Calu3 (cell line): Measurements from ENCODE around the gene ROCK2. TPM values are rescaled to one million over a fixed set of nuclear protein-coding genes. Genes with fewer than 3 reads are reported as not detected.
"Not testable (repeated sequence)": the region's sequence is repeated elsewhere in the genome, so short reads cannot be mapped to it uniquely, and the experiment has no call there.

ENCODE experiments used
- BruUV-seq: library from RNA; stranded (reverse); fragments of 400-500 nt; replicated peaks from 2 replicates; lab custom pipeline; 2021; lab: Mats Ljungman, UMichigan
- CTCF ChIA-PET: fragments of 300-600 bp; sonication (Branson Sonifier 250); formaldehyde crosslinking; loops from one replicate; lab custom pipeline; 2022; ENCODE audit warnings: antibody characterized with exemption; lab: Charles Lee
- DNase-seq: peaks from one replicate; pipeline ENCODE4 v3.0.0; 2022
- H3K27ac Mint-ChIP-seq: one replicate; pipeline ENCODE4 v1.8.0; 2022; ENCODE audit warnings: mixed read lengths; ENCODE audit not compliant: unreplicated experiment
- H3K27me3 Mint-ChIP-seq: one replicate; pipeline ENCODE4 v1.8.0; 2022; ENCODE audit warnings: mixed read lengths; ENCODE audit not compliant: unreplicated experiment
- H3K36me3 Mint-ChIP-seq: one replicate; pipeline ENCODE4 v1.8.0; 2022; ENCODE audit warnings: mild to moderate bottlenecking, moderate library complexity, mixed read lengths; ENCODE audit not compliant: insufficient read depth, unreplicated experiment
- H3K4me1 Mint-ChIP-seq: one replicate; pipeline ENCODE4 v1.8.0; 2022; ENCODE audit warnings: mild to moderate bottlenecking, low read depth, mixed read lengths; ENCODE audit not compliant: unreplicated experiment
- H3K4me3 Mint-ChIP-seq: one replicate; pipeline ENCODE4 v1.8.0; 2022; ENCODE audit warnings: mild to moderate bottlenecking, low read depth, moderate library complexity, mixed read lengths; ENCODE audit not compliant: unreplicated experiment
- H3K9me3 Mint-ChIP-seq: one replicate; pipeline ENCODE4 v1.8.0; 2022; ENCODE audit warnings: low read depth, mixed read lengths; ENCODE audit not compliant: unreplicated experiment
- intact Hi-C: fragments of 100-400 bp; cut with micrococcal nuclease; formaldehyde crosslinking; loops from one replicate; pipeline ENCODE4 v1.10.0; 2022; ENCODE audit not compliant: unreplicated experiment
- total RNA-seq: library from RNA; stranded (reverse); gene quantifications from 2 replicates; pipeline ENCODE4 v1.2.3, GENCODE V29; 2022
- TF ChIP-seq, protein P1 (sequence below): fragments of 200-600 bp; IDR thresholded peaks from one replicate; pipeline ENCODE4 v1.8.0; 2022; ENCODE audit warnings: antibody characterized with exemption; ENCODE audit not compliant: unreplicated experiment

ROCK2 gene
- total RNA-seq, 1 experiment from 2014 or later = 35.3 TPM

DNA sequence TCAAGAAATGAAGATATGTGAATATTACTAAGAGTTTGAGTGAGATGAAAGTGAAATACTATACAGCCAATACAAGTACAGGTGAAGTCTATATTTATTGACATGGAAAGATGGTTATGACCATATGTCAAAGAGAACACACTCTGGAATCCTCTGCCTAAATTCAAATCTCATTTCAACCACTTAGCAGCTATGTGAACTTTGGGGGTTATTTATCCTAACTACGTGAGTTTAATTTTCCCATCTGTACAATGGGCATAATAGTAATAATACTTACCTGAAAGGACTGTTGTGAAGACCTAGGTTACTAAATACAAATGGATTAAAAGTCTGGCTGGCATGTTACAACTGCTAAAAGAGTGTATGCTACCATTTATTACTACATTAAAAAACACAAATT, 79.6 kb downstream of the ROCK2 start:
- Mint-ChIP-seq H3K4me1 (no peaks in the 10 kb centered on the region), H3K36me3 (peaks cover 5% of the 10 kb centered on the region), H3K9me3 (no peaks in the 10 kb centered on the region), H3K4me3 (no peak overlapping the region), H3K27ac (no peak overlapping the region), H3K27me3 (no peaks in the 10 kb centered on the region)
- intact Hi-C loops = no loop called here
- DNase-seq = no peak
- CTCF ChIA-PET = no interaction called here
- BruUV-seq = no TSS peak
- TF ChIP-seq, protein P1, sequence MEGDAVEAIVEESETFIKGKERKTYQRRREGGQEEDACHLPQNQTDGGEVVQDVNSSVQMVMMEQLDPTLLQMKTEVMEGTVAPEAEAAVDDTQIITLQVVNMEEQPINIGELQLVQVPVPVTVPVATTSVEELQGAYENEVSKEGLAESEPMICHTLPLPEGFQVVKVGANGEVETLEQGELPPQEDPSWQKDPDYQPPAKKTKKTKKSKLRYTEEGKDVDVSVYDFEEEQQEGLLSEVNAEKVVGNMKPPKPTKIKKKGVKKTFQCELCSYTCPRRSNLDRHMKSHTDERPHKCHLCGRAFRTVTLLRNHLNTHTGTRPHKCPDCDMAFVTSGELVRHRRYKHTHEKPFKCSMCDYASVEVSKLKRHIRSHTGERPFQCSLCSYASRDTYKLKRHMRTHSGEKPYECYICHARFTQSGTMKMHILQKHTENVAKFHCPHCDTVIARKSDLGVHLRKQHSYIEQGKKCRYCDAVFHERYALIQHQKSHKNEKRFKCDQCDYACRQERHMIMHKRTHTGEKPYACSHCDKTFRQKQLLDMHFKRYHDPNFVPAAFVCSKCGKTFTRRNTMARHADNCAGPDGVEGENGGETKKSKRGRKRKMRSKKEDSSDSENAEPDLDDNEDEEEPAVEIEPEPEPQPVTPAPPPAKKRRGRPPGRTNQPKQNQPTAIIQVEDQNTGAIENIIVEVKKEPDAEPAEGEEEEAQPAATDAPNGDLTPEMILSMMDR = no peak

- intact Hi-C loops = no loop called here
- Mint-ChIP-seq H3K36me3 (peaks cover 4% of the 10 kb centered on the region), H3K4me3 (no peak overlapping the region), H3K9me3 (no peaks in the 10 kb centered on the region), H3K27ac (no peak overlapping the region), H3K4me1 (no peaks in the 10 kb centered on the region), H3K27me3 (no peaks in the 10 kb centered on the region)
- DNase-seq = no peak
- no TSS peak for BruUV-seq
- TF ChIP-seq, protein P1 = no peak
- CTCF ChIA-PET = no interaction called here
These were observed 80.4 kb downstream of the ROCK2 start for GRCh38 chr2:11264007-11264406.

- no peaks in the 10 kb centered on the region for H3K4me1 Mint-ChIP-seq
- no peak overlapping the region for H3K27ac Mint-ChIP-seq
- H3K9me3 Mint-ChIP-seq = no peaks in the 10 kb centered on the region
- intact Hi-C loops = no loop called here
- H3K36me3 Mint-ChIP-seq = no peaks in the 10 kb centered on the region
- no peaks in the 10 kb centered on the region for H3K27me3 Mint-ChIP-seq
- CTCF ChIA-PET = no interaction called here
- TF ChIP-seq, protein P1 = no peak
- no peak overlapping the region for H3K4me3 Mint-ChIP-seq
- BruUV-seq = no TSS peak
- no peak for DNase-seq
These were observed 81.3 kb downstream of the ROCK2 start for GRCh38 chr2:11263177-11263576.

DNA sequence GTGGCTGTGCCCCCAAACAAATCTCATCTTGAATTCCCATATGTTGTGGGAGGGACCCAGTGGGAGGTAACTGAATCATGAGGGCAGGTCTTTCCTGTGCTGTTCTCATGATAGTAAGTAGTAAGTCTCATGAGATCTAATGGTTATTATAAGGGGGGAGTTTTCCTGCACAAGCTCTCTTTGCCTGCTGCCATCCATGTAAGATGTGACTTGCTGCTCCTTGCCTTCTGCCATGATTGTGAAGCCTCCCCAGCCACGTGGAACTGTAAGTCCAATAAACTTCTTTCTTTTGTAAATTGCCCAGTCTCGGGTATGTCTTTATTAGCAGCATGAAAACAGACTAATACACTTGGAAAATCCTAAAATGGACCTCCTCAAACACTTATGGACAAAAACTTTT, 82.0 kb downstream of the ROCK2 start:
- H3K9me3 Mint-ChIP-seq, H3K4me1 Mint-ChIP-seq, intact Hi-C loops, H3K27me3 Mint-ChIP-seq, DNase-seq, CTCF ChIA-PET, BruUV-seq, H3K27ac Mint-ChIP-seq, H3K4me3 Mint-ChIP-seq, H3K36me3 Mint-ChIP-seq: not testable (repeated sequence)

DNA sequence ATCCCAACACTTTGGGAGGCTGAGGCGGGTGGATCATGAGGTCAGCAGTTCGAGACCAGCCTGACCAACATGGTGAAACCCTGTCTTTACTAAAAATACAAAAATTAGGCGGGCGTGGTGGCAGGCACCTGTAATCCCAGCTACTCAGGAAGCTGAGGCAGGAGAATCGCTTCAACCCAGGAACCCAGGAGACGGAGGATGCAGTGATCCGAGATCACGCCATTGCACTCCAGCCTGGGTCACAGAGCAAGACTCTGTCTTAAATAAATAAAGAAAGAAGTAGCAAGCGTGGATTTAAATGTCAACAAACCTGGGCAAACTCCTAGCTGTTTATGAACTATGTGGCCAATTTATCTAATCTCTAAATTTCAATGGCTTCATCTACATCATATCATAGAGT, 82.9 kb downstream of the ROCK2 start:
- H3K36me3 Mint-ChIP-seq, H3K9me3 Mint-ChIP-seq, H3K4me3 Mint-ChIP-seq, intact Hi-C loops, BruUV-seq, DNase-seq, H3K27me3 Mint-ChIP-seq, H3K4me1 Mint-ChIP-seq, CTCF ChIA-PET, H3K27ac Mint-ChIP-seq: not testable (repeated sequence)
